AG08395 (cell line): ENCODE results near the gene ZNF280D.
"Not testable (repeated sequence)": the region's sequence is repeated elsewhere in the genome, so short reads cannot be mapped to it uniquely, and the experiment has no call there.

Experiments
- DNase-seq: peaks from one replicate; pipeline ENCODE4 v3.0.0; 2012; ENCODE audit warnings: mixed read lengths, low spot score

Gene ZNF280D

GRCh38 chr15:56718560-56718959, 14.7 kb downstream of the ZNF280D start:
- no peak for DNase-seq

GRCh38 chr15:56716334-56716733, 17.0 kb downstream of the ZNF280D start:
- DNase-seq, result no peak

- DNase-seq, result no peak
Measured at GRCh38 chr15:56715220-56715619, 18.1 kb downstream of the ZNF280D start.

DNA sequence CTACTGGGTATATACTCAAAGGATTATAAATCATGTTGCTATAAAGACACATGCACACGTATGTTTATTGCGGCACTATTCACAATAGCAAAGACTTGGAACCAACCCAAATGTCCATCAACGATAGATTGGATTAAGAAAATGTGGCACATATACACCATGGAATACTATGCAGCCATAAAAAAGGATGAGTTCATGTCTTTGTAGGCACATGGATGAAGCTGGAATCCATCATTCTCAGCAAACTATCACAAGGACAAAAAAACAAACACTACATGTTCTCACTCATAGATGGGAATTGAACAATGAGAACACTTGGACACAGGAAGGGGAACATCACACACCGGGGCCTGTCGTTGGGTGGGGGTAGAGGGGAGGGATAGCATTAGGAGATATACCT, 23.8 kb downstream of the ZNF280D start:
- DNase-seq, result not testable (repeated sequence)

- no peak for DNase-seq
Measured at GRCh38 chr15:56699743-56700142, 33.6 kb downstream of the ZNF280D start.

GRCh38 chr15:56698270-56698669, 35.0 kb downstream of the ZNF280D start:
- no peak for DNase-seq

- DNase-seq, result peak; percentile 24
Measured at GRCh38 chr15:56693761-56694160, 39.5 kb downstream of the ZNF280D start.

GRCh38 chr15:56690733-56691132, 42.6 kb downstream of the ZNF280D start:
- no peak for DNase-seq

DNA sequence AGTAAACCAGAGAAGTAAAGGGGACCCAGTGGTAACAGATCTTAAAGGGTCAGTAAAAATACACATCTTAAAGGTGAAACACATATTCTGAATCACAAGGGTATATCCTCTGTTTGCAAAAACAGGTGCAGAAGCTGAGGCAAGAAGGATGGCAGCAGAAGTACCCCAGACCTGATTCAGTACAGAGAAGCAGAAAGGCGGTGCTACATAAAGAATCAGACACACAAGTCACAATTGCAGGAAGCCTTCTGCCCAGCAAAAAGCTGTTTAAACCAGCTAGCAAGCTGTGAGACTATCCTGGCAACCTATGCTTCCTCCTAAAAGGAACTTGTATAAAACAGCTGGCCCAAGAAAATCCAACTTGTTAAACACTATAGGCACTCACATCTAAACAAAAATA, 49.4 kb downstream of the ZNF280D start:
- no peak for DNase-seq

- no peak for DNase-seq
Measured at GRCh38 chr15:56681113-56681512, 52.2 kb downstream of the ZNF280D start.

GRCh38 chr15:56679225-56679624, 54.1 kb downstream of the ZNF280D start:
- no peak for DNase-seq

GRCh38 chr15:56678571-56678970, 54.7 kb downstream of the ZNF280D start:
- DNase-seq, result no peak

- DNase-seq, result no peak
Measured at GRCh38 chr15:56677271-56677670, 56.0 kb downstream of the ZNF280D start.

DNA sequence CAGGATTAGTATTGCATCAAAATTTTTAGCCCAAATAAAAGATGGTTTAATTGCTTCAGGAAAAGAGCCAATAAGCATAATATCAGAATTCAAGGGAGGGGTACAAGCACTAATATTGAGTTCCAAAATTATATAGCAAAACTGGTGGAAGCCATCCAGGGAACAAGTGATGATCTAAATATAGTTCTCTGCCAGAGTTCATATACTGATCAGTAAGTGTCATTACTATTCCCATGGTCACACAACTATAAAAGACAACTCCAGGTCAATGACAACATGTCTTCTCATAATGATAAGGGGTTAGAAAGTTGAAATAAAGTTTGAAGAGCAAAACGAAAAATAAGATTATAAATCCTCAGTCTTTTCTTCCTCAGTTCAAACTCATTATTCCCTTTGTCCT, 57.4 kb downstream of the ZNF280D start:
- no peak for DNase-seq

- DNase-seq, result no peak
Measured at GRCh38 chr15:56674857-56675256, 58.5 kb downstream of the ZNF280D start.

GRCh38 chr15:56672721-56673120, 60.6 kb downstream of the ZNF280D start:
- DNase-seq, result no peak

GRCh38 chr15:56667517-56667916, 65.8 kb downstream of the ZNF280D start:
- DNase-seq, result no peak

DNA sequence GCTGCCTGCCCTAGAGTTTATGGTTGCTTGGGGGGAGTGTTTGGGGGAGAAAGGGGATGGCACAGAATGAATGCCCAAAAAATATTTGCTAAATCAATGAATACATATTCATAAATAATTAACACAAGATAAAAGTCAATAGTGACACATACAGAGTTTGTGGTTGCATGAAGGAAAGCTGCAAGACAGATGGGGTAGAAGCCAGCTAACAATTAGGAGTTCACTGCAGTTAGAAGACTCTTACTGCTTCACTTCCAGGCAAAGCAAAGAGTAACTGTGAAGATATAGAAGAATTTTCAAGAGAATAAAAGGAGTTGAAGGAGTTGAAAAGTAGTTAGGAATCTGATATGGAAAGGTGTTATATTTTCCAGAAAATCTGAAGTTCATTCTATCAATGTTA, 72.4 kb downstream of the ZNF280D start:
- no peak for DNase-seq

DNA sequence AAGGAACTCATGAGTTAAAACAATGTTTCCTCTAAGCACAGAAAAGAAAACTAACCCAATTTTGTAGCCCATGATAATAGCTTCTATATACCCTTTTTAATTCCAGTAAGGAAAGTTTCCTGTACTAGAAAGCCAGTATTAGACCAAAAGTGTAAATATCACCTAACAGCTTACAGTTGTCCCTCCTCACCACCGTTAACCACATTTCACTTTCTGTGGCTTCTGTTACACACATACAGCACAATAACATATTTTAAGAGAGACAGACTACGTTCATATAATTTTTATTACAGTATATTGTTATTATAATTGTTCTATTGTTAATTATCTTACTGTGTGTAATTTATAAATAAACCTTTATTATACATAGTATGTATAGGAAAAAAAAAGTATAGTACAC, 74.1 kb downstream of the ZNF280D start:
- no peak for DNase-seq

- DNase-seq, result no peak
Measured at GRCh38 chr15:56654624-56655023, 78.7 kb downstream of the ZNF280D start.

DNA sequence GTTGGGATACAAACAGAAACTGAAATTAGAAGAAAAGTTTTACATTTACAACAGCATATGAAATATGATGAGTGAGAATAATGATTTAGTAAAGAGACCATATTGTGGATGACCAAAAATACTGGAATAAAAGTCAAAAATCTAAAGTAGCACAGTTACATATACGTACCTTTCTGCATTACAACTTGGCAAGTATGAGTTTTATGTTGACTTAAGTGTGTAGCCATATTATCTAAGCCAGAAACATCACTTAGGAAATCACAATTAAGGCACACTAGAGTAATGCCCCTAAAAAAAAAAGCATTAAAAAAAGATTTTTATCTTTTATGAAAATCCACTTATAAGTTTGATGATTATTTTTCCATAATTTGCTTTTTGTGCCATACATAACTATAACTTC, 79.1 kb downstream of the ZNF280D start:
- no peak for DNase-seq

DNA sequence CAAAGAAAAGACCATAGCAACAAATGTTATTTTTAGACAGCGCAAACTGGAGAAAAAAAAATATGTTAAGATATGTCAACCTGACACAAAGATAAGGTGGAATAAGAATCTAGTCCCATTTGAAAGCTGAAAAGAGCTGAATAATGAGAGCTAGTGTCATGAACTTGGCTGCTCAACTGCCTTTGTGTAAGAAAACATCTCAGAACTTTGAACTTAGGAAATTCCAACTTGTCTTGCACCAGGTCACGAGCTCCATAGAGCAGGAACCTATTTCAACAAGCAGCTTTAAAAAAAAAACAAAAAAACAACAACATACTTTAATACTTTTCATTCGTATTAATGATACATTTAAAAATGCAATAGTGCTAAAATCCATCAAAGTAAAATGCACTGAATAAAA, 79.5 kb downstream of the ZNF280D start:
- DNase-seq, result no peak

DNA sequence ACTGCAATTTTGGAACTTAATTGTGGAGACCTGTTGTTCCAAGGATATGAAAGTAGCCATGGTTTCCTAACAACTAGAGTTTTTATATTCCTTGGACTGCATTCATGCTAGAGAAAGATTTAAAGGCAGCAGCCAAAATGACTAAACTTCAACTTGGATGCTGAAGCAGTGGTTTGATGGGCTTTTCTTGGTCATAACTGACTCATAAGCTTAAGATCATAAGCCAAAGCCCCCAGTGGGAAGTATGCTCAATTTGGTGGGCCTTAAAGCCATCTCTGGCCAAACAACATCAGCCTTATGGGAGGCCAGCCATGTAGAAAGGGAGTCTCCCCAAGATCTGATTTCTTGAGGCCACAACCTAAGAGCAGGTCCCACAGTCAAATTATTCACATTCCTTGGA, 80.2 kb downstream of the ZNF280D start:
- no peak for DNase-seq

DNA sequence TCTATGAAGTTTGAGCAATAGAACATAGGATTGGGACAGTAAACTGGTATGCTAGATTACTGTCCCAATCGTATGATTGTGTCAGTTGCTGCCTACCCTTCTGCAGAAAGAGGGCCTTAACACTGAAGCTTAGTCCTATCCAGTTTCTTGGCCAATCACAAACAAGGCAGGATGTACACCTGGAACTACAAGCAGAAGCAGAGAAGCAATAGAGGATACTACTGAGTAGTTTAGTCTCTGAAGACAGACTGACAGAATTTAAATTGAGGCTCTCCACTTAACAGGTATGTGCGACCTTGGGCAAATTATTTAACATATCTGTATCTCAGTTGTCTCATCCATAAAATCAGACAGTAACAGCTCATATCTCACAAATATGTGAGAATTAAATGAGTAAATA, 85.0 kb downstream of the ZNF280D start:
- no peak for DNase-seq

DNA sequence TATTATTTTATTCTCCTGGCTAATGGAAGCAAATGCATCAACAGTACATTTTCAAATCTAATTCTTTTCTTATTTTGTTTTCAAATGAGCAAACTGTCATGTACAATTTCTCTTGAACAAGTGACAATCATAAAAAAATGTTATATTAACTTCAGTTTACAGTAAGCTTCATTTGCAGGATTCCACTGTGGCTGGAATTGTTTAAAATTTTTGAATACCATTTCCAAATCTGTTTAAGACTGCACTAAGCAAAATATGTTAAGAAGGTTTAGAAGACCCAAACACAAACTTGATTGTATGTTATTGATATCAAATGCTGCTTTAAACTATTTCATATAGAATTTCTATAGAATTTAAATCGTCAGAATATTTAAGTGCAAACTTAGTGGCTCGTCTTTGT, 92.8 kb downstream of the ZNF280D start:
- DNase-seq, result no peak
